GM20431 (cell line): ENCODE measurements around the gene S100A3.
"Not testable (repeated sequence)": the region's sequence is repeated elsewhere in the genome, so short reads cannot be mapped to it uniquely, and the experiment has no call there.

Experiments used
- in situ Hi-C: fragments of 300-500 bp; cut with MseI, MboI; formaldehyde crosslinking; loops from one replicate; pipeline ENCODE4 v1.15.0; 2020; ENCODE audit warnings: low sequenced_read_pairs; ENCODE audit not compliant: unreplicated experiment

S100A3 gene

DNA sequence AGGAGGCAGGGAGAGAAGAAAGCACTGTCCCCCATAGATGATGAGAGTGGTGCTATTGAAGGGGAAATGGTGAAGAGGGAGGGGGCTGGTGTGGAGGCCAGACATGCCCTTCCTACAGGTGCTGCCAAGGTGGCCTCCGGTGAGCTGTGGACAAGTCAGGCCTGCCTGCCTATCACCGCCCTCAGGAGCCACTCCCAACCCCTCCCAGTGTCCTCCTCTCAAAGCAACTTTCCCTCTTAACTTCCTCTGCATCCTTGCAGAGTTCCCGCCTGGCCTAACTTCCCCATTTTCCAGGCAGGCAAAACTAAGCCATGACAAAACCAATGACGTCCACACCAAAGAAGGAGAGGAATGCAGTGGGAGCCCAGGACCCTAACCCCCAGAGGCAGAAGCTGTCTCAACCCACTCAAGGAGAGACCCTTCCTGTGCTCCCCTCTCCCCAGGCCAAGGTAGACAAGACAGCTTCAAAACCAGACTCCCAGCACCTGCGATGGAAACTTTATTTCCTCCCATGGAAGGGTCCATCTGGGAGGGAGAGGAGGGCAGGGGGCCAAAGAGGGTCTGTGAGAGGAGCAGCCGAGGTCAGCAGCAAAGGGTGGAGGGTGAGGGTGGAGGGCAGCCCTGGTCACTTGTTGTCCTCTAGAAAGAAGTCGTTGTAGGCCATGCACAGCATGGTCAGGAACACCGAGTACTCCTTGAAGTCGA lies 12.2 kb downstream of the S100A3 start:
- in situ Hi-C loops, result no loop called here

DNA sequence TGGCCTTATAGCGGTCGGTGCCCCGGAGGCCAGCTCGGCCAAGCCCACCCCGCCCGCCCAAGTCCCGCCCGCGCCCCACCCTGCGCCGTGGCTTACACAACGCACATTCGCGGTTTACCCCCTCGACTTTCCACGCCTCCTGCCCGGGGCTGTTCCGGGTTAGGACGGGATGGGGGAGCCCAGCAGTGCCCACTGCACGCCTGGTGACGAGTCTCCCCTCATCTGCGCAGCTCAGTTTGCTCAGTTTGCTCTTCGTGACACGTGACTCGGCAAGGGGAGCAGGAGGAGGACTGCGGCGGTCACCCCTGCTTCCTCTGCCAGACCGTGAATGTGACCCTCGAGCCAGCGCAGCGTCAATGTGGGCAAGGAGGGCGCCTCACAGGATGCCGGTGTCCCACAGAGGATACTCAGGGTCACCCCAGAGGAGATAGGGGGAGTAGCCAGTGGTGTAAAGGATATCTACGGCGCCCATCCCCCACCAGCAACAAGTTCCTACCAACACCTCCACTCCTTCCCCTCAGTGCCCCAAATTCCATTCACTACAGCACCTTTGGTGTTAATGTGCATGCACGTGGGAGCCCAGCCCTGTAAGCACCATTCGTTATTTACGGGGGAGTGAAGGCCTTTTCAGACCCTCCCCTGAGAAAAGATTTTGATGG lies 12.9 kb downstream of the S100A3 start:
- in situ Hi-C loops, result no loop called here

DNA sequence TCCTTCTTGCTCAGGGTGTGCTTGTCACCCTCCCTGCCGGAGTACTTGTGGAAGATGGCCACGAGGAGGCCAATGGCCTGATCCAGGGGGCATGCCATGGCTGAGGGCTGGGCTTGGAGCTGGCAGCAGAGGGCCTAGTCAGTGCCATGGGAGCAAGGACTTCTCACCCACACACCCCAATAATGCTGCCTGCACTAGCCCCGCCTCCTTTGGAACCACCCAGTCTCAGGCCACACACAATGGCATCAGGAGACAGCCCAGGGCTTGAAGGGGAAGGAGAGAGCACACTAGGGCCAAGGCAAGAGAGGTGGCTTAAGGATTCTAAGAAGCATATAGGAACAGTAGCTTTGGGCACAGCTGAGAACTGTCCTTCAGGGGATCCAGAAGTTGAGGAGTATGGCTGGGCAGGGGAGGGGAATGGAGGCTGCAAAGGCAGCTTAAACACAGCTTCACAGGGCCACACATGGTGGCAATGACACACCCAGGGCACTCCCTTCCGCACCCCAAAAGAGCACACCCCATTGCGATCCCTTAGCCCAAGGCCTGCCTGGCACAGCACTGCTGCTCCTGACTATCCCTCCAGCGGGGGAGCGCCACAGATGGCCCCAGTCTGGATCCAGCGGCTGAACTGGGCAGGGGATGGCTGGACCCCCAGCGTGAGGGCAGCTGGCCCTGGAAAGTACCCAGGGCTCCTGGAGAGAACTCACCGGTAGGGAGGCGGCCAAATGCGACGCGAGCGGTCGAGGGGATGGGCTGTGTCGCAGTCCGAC lies 13.6 kb downstream of the S100A3 start, which contains the start of gene S100A6:
S100A6 (minus strand) TSS at position 750 of the 770 bp plus-strand sequence; CDS start at position 98, 652 bp downstream.
- in situ Hi-C loops, result no loop called here

DNA sequence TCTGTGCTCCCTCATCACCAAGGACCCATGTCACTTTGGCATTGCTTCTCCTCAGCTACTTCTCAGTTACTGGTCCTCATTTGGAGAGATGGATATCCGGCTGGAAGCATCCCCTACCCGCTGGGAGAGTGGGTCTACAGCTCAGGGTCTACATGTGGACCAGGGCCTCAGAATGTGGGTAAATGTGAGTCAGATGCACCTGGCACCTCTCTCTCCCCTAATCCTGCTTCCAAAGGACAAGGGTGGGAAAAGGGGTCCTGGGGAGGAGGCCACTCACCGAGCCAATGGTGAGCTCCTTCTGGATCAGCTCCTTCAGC lies 14.2 kb downstream of the S100A3 start:
- in situ Hi-C loops, result no loop called here

DNA sequence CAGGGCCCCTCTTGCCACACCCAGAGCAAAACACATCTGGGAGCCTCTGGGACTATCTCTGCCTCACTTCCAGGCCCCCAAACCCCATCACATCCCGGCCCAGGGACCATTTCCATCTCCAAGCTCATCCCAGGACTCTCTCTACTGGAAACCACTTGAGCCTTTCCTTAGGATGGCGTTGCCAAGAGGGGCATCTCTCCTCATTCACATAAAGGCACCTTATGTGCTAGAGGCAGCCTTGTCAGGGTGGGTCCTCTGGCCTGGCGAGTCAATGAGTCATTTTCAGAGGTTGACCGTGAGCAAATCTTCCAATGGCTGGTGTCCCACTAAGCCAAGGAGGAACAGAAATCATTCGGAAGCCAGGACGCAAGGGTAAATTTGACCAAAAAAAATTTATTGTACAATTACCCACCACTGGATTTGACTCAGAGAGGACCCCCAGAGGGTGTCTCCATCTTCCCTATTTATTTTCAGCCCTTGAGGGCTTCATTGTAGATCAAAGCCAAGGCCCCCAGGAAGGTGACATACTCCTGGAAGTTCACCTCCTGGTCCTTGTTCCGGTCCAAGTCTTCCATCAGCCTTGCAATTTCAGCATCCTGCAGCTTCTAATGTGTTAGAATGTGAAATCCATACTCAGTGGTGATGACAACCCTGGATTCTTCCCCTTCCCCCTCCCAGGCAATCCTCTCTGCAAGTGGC lies 14.7 kb downstream of the S100A3 start:
- in situ Hi-C loops, result no loop called here

DNA sequence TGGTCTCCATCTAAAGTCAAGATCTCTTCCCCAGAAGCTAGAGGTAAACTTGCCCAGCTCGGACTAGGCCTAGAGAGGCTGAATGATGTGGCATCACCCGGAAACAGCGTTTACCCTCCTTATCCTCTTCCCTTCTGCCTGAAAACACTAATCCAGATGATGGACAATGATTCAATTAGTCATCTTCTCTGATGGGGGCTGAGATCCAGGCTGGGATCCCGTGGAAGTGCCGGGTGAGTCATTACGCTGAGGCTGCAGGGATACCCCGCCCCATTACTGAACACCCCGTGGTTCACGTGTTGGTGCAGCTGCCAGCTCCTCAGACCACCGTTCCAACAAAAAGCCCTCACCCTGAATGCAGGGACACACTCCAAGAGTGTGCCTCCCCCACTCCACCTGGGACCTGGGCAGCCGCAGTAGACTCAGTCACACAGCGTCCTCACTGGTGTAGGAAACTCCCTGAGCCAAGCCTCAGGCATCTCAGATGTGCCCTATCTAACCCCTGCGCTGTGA lies 15.3 kb downstream of the S100A3 start:
- in situ Hi-C loops, result no loop called here

DNA sequence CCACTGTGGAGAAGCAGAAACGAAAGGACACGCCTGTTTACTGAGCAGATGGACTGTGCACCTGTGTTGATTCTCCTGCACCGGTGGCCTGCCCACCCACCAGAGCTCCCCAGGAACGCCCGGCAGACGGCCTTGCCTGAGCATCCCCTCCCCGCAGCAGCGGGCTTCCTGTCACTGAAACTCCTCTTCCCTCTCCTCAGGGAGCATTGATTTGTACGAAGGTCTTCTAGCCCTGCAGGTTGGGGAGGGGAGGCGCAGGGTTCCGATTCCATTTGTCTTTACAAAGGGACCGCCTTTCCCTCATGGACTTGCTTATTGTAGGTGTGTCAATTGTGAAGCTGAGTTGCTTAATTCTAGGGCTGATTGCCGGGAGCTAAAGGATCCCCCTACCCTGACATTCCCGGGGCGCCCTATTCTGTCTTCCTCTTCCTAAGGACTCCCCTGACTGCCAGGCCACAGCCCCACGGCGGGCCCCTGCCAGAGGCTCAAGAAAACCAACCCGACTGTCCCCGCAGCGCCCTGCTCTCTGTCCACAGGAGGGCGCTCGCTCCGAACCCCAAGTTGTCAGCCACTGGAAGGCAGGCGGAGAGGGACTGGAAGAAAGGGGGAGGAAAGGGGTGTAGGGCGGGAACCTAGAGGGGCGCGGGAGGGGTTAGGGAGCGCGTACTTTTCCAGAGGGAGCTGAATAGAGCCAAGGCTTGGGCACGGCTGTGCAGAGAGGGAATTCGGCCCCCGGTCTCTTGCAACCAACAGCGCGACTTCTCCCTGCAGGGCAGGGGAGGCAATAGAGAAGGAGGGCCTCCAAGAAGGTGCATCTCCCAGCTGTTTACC lies 16.1 kb downstream of the S100A3 start:
- in situ Hi-C loops, result no loop called here

DNA sequence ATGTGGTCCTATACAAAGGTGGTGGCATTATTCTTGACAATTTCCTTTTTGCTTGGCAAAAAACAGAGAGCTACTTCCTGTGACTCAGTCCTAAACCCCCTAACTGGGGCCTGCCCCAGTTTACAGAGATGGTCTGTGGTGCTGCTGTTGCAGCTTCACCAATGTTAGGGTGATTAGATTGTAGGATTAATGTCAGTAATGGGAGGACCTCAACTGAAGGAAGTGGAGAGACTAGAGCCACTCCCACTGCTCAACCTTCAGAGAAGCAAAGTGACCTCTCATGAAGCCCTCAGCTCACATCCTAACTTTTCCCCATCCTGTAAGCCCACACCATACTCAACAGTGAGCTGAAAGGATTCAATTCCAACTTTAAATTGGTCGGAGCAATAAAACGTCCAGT lies 16.9 kb downstream of the S100A3 start:
- in situ Hi-C loops, result no loop called here

DNA sequence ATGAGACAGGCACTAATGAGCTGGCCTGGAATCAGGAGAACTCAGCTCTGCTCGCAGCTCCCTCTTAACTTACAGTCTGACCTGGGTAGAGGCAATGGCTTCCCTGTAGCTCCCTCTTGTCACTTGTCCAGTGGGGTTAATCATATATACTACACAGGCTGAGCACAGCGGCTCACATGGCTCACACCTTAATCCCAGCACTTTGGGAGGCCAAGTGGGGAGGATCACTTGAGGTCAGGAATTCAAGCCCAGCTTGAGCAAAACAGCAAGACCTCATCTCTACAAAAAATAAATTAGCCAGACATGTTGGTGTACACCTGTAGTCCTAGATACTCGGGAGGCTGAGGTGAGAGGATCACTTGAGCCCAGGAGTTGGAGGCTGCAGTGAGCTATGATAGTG lies 17.4 kb downstream of the S100A3 start:
- in situ Hi-C loops, result no loop called here

DNA sequence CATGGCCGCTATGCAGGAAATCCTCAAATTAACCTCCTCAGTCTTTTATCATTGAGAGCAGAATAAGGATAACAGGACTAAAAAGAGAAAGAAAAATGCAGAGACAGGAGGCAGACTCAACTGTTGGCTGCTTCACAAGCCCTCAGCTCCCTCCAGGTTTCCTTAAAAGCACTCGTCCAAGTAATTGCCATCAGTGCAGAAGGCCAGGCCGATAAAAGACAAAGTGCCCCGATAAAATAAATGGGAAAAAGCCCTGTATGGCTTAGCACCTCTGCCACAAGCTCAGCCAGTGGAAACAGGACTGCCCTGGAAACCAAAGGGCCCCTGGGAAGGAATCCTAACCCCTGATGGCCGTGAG lies 21.4 kb downstream of the S100A3 start:
- in situ Hi-C loops, result no loop called here

DNA sequence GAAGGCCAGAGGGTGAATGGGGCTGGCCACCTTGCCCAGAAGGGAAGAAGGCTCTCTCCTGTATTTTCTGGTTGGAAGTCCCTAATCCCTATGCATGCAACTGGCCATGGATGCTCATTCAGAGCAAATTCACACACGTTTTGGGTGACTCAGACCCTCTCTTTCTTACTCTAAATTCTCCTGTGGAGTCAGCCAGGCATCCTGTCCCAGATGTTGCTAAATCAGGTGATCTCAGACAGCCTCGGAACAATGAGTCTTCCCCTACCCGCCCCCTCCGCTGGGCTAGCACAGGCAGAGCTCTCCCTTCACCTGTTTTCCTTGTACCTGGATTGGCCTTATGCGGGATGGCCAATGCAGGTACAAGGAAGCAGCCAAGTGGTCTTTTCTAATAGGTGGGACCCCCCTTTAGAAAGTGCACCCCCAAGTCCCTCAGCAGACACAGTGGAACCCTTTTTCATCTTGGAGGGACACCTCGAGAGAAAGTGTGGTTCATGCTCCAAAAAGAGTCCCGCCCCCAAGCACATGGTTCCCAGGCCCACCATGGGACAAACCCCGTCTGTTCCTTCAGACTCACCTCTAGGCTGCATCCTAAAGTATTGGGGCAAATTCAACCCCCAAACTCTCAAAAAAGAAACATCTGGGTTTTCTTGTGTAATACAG lies 21.9 kb downstream of the S100A3 start:
- in situ Hi-C loops, result no loop called here

DNA sequence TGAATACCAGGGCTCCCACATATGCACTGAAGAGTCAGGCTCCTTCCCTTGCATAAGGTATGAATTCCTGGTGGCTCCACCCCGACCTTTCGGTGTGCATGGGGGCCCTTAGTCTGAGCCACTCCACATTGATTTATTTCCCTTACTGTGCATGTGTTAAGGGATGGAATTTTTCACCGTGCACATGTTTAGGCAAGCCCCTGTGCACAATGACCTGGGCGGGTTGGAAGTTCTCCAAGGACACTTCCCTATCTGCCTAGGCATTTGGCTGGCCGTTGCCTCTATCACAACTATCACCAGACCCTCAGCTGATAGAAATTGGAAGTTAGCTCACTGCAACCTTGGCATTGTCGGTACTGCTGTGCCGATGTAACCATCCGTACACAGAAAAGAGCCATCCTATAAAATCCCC lies 22.9 kb downstream of the S100A3 start:
- in situ Hi-C loops, result no loop called here

DNA sequence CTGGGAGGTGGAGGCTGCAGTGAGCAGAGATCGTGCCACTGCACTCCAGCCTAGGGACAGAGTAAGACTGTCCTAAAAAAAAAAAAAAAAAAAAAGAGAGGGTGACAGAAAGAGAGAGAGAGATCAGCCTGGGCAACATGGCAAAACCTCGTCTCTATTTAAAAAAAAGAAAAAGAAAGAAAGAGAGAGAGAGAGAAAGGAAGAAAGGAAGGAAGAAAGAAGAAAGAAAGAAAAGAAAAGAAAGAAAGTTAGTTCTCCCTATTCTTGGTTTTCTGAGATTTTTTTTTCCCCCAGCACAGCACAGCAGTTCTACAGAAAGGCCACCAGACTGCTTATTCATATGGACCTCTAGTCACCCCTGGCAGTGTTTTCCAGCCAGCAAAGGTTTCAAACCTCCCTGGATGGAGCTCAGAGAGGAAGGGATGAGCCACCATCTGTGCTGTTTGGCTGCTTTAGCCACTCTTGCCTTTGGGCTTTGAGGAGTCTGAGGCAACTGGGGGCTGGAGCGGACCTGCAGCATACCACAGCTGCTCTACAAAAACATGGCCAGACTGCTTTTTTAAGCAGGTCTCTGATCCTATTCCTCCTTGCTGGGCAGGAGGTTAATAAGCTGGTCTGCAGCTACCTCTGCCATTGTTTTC lies 23.9 kb downstream of the S100A3 start:
- in situ Hi-C loops, result no loop called here

DNA sequence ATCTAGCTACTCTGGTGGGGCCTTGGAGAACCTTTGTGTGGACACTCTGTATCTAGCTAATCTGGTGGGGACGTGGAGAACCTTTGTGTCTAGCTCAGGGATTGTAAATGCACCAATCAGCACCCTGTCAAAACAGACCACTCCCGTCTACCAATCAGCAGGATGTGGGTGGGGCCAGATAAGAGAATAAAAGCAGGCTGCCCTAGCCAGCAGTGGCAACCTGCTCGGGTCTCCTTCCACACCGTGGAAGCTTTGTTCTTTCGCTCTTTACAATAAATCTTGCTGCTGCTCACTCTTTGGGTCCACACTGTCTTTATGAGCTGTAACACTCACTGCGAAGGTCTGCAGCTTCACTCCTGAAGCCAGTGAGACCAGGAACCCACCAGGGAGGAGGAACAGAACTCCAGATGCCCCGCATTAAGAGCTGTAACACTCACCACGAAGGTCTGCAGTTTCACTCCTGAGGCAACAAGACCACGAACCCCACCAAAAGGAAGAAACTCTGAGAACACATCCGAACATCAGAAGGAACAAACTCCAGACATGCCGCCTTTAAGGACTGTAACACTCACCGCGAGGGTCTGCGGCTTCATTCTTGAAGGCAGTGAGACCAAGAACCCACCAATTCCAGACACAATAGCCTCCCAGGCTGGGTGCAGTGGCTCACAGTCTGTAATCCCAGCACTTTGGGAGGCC lies 26.6 kb downstream of the S100A3 start:
- in situ Hi-C loops, result not testable (repeated sequence)

DNA sequence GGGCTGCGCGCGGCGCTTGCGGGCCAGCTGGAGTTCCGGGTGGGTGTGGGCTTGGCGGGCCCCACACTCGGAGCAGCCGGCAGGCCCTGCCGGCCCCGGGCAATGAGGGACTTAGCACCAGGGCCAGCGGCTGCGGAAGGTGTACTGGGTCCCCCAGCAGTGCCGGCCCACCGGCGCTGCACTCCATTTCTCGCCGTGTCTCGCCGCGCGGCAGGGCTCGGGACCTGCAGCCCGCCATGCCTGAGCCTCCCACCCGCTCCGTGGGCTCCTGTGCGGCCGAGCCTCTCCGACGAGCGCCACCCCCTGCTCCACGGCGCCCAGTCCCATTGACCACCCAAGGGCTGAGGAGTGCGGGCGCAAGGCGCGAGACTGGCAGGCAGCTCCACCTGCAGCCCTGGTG lies 27.2 kb downstream of the S100A3 start:
- in situ Hi-C loops, result not testable (repeated sequence)

DNA sequence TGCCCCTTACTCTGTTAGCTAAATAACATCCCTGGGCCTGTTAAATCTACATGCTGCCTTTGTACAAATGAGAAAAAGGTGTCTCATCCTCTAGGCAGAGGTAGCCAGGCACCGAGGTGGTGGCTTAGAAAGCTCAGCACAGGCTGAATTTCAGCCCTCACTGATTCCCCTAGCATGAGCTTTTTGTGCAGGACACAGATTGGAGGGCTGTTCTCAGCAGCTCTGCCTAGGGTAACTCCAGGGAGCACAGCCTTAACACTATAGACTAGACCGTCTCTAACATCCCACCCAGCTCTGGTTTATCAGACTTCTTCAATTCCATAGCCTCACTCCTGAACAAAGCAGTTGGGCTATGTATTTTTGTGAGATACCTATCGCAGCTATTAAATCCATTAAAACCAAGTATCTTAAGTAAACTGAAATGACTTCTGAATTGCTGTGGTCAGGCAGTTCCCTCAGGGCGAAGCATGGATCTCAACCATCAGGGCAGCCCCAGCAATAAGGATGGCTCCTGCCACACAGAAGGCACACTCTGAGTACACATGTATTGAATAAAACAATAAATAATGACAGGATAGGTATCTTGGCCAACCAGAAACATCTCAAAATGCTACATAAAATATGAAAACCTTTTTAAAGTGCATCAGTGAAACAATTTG lies 28.1 kb downstream of the S100A3 start:
- in situ Hi-C loops, result no loop called here

DNA sequence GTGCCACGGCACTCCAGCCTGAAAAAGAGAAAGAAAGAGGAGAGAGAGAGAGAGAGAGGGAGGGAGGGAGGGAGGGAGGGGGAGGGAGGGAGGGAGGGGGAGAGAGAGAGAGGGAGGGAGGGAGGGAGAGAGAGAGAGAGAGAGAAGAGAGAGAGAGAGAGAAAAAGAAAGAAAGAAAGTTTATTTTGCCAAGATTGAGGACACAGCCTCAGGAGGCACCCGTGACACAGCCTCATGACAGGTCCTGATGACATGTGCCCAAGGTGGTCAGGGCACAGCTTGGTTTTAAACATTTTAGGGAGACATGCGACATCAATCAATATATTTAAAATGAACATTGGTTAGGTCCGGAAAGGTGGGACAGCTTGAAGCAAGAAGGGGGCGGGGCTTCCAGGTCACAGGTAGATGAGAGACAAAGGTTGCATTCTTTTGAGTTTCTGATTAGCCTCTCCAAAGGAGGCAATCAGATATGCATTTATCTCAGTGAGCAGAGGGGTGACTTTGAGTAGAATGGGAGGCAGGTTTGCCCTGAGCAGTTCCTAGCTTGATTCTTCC lies 28.8 kb downstream of the S100A3 start:
- in situ Hi-C loops, result not testable (repeated sequence)
